Endothelial cell of umbilical vein (primary cell): Measurements from ENCODE around the gene ATP2B2.

Experiments
- EZH2 ChIP-seq: IDR thresholded peaks from 2 replicates; pipeline ENCODE4 v1.6.1; 2012; ENCODE audit warnings: borderline replicate concordance, low read depth, mild to moderate bottlenecking, moderate library complexity, low read length, inconsistent platforms; ENCODE audit not compliant: severe bottlenecking
- MYC ChIP-seq: IDR thresholded peaks from one replicate; pipeline ENCODE4 v1.6.1; 2011; ENCODE audit warnings: mild to moderate bottlenecking, low read depth, low read length
- POLR2AphosphoS5 ChIP-seq: IDR thresholded peaks from 2 replicates; pipeline ENCODE4 v1.6.1; 2012; ENCODE audit warnings: low read depth, mild to moderate bottlenecking, control low read depth, low read length, moderate library complexity; ENCODE audit not compliant: insufficient read depth
- TF ChIP-seq, protein P1 (sequence below), 2 donors: IDR thresholded peaks; 1 replicate in 1 of 2; 2 replicates in 1 of 2; pipeline ENCODE4 v1.5.1; 2011; ENCODE audit warnings: low read length in 2 of 2, mild to moderate bottlenecking in 2 of 2, moderate library complexity in 2 of 2, control low read depth in 1 of 2, inconsistent platforms in 1 of 2, low read depth in 1 of 2; ENCODE audit not compliant: insufficient read depth in 1 of 2; ENCODE audit errors: extremely low read depth in 1 of 2
- TF ChIP-seq, protein P2 (sequence below): IDR thresholded peaks from 2 replicates; pipeline ENCODE4 v1.6.1; 2011; ENCODE audit not compliant: insufficient read depth, insufficient read length

- TF ChIP-seq, protein P1, sequence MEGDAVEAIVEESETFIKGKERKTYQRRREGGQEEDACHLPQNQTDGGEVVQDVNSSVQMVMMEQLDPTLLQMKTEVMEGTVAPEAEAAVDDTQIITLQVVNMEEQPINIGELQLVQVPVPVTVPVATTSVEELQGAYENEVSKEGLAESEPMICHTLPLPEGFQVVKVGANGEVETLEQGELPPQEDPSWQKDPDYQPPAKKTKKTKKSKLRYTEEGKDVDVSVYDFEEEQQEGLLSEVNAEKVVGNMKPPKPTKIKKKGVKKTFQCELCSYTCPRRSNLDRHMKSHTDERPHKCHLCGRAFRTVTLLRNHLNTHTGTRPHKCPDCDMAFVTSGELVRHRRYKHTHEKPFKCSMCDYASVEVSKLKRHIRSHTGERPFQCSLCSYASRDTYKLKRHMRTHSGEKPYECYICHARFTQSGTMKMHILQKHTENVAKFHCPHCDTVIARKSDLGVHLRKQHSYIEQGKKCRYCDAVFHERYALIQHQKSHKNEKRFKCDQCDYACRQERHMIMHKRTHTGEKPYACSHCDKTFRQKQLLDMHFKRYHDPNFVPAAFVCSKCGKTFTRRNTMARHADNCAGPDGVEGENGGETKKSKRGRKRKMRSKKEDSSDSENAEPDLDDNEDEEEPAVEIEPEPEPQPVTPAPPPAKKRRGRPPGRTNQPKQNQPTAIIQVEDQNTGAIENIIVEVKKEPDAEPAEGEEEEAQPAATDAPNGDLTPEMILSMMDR (IDR thresholded peaks at IDR 0.05; ENCODE audit: extremely low read depth in 1 of 2, insufficient read depth in 1 of 2, low read depth in 1 of 2, low read length in 2 of 2), result no peak
- TF ChIP-seq POLR2AphosphoS5, result no peak
- no peak for TF ChIP-seq MYC
- TF ChIP-seq, protein P2, sequence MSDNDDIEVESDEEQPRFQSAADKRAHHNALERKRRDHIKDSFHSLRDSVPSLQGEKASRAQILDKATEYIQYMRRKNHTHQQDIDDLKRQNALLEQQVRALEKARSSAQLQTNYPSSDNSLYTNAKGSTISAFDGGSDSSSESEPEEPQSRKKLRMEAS, result no peak
- TF ChIP-seq EZH2, result no peak
Observed at GRCh38 chr3:10521772-10522441, 16.5 kb upstream of the ATP2B2 start.
